Testis (tissue), 3 donors: ENCODE results near the gene ARHGAP1. TPM values are rescaled to one million over a fixed set of nuclear protein-coding genes. Genes with fewer than 3 reads are reported as not detected.

Experiments
- DNase-seq: peaks from one replicate; pipeline ENCODE4 v3.0.0-alpha.2; 2019
- H3K27ac ChIP-seq, 2 donors: fragments of 200-600 bp; sonication (generic); one replicate each; pipeline ENCODE4 v1.5.1; 2019
- H3K27me3 ChIP-seq: fragments of 200-600 bp; sonication (generic); one replicate; pipeline ENCODE4 v1.5.1; 2019
- H3K36me3 ChIP-seq: fragments of 200-600 bp; sonication (generic); one replicate; pipeline ENCODE4 v1.5.1; 2017; ENCODE audit warnings: low read depth; ENCODE audit errors: missing control alignments
- H3K4me1 ChIP-seq: fragments of 200-600 bp; sonication (generic); one replicate; pipeline ENCODE4 v1.5.1; 2019
- H3K4me3 ChIP-seq, 2 donors: fragments of 200-600 bp; sonication (generic); one replicate each; pipeline ENCODE4 v1.5.1; 2017 to 2019
- H3K9me3 ChIP-seq: fragments of 200-600 bp; sonication (generic); one replicate; pipeline ENCODE4 v1.5.1; 2017
- CTCF ChIP-seq, 3 experiments: fragments of 450-650 bp in 2 of 3; fragments of 200-600 bp in 1 of 3; sonication (generic) in 1 of 3; IDR thresholded peaks; one replicate each; pipeline ENCODE4 v1.5.1; 2016 to 2019; ENCODE audit warnings: antibody characterized with exemption in 3 of 3, mild to moderate bottlenecking in 2 of 3, moderate library complexity in 1 of 3
- POLR2A ChIP-seq: fragments of 450-650 bp; IDR thresholded peaks from one replicate; pipeline ENCODE4 v1.6.1; 2017; ENCODE audit warnings: antibody characterized with exemption, mild to moderate bottlenecking, moderate library complexity
- WGBS, 2 donors: methylation state at CpG; one replicate each; pipeline ENCODE4 v1.1.5; 2018; 5-methylcytosine and 5-hydroxymethylcytosine counted together
- intact Hi-C: fragments of 100-400 bp; cut with DNase I; formaldehyde crosslinking; loops from one replicate; pipeline ENCODE4 v1.15.1; 2023; ENCODE audit warnings: low total_unique reads
- polyA plus RNA-seq: library from polyadenylated mRNA; stranded (reverse); fragments of 350-450 nt; fragmentation: Illumina TruSeq; extraction: RNeasy Lipid Tissue Mini Kit (QIAGEN cat#74804); gene quantifications from one replicate; pipeline ENCODE4 v1.2.3, GENCODE V29; 2014; ENCODE audit warnings: low read depth, low replicate concordance; ENCODE audit not compliant: insufficient read depth
- total RNA-seq, 2 donors: library from RNA; depleted of rRNA; stranded (reverse); fragments of >200 nt; gene quantifications; one replicate each; pipeline ENCODE4 v1.2.3, GENCODE V29; 2016

Gene ARHGAP1
- total and polyA plus RNA-seq, 3 donors from 2014 or later: 39.7 to 68.9 (median 50.2) TPM

DNA sequence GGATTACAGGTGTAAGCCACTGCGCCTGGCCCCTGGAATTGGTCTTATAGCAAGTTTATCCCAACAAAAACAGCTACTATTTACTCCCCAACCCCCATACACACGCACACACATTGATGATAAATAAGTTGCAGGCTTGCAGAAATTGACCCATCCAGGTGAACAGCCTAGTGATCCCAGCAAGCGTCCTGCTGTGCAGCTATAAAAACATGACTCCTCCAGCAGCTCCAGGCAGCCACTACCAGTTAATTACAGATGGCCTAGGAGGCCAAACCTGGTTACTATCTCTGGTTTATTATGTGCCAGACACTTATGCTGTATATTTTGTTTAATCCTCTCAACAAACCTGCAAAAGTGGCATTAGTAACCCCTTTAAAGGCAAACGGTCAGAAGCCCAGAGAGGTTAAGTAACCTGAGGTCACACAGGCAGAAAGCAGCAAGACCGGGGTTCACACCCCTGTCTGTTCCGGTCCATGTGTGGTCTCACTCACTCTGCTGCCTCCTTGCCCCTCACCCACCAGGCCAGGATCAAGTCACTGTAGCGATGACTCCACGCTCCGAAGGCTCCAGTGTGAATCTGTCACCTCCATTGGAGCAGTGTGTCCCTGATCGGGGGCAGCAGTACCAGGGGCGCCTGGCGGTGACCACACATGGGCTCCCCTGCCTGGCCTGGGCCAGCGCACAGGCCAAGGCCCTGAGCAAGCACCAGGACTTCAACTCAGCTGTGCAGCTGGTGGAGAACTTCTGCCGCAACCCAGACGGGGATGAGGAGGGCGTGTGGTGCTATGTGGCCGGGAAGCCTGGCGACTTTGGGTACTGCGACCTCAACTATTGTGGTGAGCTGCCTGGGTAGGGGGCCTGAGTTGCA lies 25.2 kb upstream of the ARHGAP1 start:
- no peaks in the 10 kb centered on the region for H3K27me3 ChIP-seq
- H3K36me3 ChIP-seq: no peaks in the 10 kb centered on the region
- no peak for DNase-seq
- no peaks in the 10 kb centered on the region for H3K4me1 ChIP-seq
- no peak overlapping the region for H3K27ac ChIP-seq
- no peak overlapping the region for H3K4me3 ChIP-seq
- 93 to 94% methylated on average over 11 to 18 of the region's 19 CpGs for WGBS, 2 donors
- intact Hi-C loops: no loop called here
- TF ChIP-seq CTCF (IDR thresholded peaks at IDR 0.05) (no peak), POLR2A (no peak)
- no peaks in the 10 kb centered on the region for H3K9me3 ChIP-seq

DNA sequence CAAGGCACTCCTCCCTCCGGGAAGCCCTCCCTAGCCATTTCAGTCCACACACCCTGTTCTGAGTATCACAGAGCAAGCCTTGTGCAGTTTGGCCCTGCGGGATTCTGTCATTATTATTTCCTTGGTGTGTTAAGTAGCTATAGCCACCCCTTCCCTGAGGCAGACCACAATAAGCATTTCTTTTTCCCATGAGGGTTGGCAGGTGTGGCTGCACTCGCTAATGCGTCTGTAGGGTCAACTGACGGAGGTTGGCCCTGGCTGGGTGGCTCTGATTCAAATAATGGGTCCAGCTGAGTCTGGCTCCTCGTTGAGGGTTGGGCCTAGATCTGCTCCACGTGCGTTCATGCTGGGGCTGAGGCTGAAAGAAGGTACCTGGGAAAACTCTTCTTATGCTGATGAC lies 23.7 kb upstream of the ARHGAP1 start:
- no peaks in the 10 kb centered on the region for H3K9me3 ChIP-seq
- H3K4me3 ChIP-seq: no peak overlapping the region
- H3K4me1 ChIP-seq: no peaks in the 10 kb centered on the region
- TF ChIP-seq POLR2A: no peak
- no peak for TF ChIP-seq CTCF (IDR thresholded peaks at IDR 0.05)
- no peaks in the 10 kb centered on the region for H3K36me3 ChIP-seq
- H3K27me3 ChIP-seq: no peaks in the 10 kb centered on the region
- no peak for DNase-seq
- intact Hi-C loops: no loop called here
- WGBS, 2 donors: 71 to 84% methylated on average over 8 of the region's 8 CpGs
- no peak overlapping the region for H3K27ac ChIP-seq

- no peak for DNase-seq
Measured at GRCh38 chr11:46723359-46723680, 22.9 kb upstream of the ARHGAP1 start.

DNA sequence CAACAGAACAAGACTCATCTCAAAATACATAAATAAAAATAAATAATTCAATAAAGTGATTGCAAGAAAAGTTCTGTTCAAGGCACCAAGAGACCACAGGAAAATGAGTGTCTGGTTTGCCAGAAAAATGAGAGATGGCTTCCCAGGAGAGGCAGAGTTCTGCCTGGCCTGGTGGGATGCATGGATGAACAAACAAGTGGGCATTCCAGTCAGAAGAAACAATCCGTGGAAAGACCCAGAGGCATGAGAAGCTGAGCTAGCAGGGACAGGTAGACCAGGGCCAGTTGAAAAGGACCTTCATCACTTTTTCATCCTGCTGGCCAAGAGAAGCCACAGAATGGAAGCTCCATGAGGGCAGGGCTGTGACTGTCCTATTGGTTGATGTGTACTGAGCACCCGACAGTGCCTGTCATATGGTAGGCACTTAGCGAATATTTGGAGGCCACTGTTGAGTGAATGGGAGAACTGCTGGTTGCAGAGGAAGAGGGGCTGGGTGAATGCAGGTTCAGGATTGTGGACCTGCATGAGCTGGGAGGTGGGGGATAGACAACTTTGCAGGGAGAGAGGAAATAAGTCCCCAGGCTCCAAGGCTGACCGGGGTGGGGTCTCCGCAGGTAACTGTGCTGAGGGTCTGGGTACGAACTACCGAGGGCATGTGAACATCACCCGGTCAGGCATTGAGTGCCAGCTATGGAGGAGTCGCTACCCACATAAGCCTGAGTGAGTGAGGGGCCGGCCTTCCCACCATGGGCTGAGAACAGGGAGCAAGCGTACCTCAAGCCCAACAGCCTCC lies 22.3 kb upstream of the ARHGAP1 start:
- no peak for TF ChIP-seq CTCF (IDR thresholded peaks at IDR 0.05)
- TF ChIP-seq POLR2A: no peak
- DNase-seq: no peak
- H3K9me3 ChIP-seq: no peaks in the 10 kb centered on the region
- 90 to 91% methylated on average over 8 to 11 of the region's 11 CpGs for WGBS, 2 donors
- no peaks in the 10 kb centered on the region for H3K36me3 ChIP-seq
- H3K27ac ChIP-seq: no peak overlapping the region
- no peaks in the 10 kb centered on the region for H3K4me1 ChIP-seq
- intact Hi-C loops: no loop called here
- H3K27me3 ChIP-seq: no peaks in the 10 kb centered on the region
- H3K4me3 ChIP-seq: no peak overlapping the region

More at GRCh38 chr11:46723359-46723680, 22.9 kb upstream of the ARHGAP1 start:
- H3K27ac ChIP-seq: no peak overlapping the region
- H3K36me3 ChIP-seq: no peaks in the 10 kb centered on the region
- no peaks in the 10 kb centered on the region for H3K9me3 ChIP-seq
- TF ChIP-seq POLR2A (no peak), CTCF (IDR thresholded peaks at IDR 0.05) (no peak)
- no peaks in the 10 kb centered on the region for H3K27me3 ChIP-seq
- WGBS, 2 donors: 93 to 100% methylated on average over 2 to 8 of the region's 8 CpGs
- no peaks in the 10 kb centered on the region for H3K4me1 ChIP-seq
- H3K4me3 ChIP-seq: no peak overlapping the region
- intact Hi-C loops: no loop called here
